ENCODE results near the gene ARHGEF16. TPM values are rescaled to one million over a fixed set of nuclear protein-coding genes. Genes with fewer than 3 reads are reported as not detected.

Gene ARHGEF16
- total and polyA plus RNA-seq, 9 donors: 0.13 to 8.4 (median 1.7) TPM

DNA sequence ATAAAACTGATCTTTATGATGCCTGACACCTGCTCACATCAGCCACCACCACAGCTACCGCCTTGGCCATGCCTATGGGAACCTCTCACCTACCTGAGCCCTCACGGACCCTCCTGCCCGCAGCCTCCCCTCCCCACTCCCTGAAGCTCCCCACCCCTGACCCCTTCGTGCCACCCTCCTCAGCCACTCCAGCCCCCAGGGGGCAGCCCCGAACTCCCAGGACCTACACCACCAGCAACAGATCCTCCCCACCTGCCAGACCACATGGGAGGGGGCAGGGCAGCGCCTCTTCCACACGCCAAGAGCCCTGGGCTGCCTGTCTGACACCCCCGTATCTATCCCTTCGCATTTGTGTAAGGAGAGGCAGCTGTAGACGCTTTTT is 14.2 kb upstream of the ARHGEF16 start:
- Histone ChIP-seq H3K36me3 (no peaks in the 10 kb centered on the region), H3K4me1 (ENCODE audit: insufficient read depth) (no peaks in the 10 kb centered on the region), H3K27ac (no peak overlapping the region), H3K27me3 (no peaks in the 10 kb centered on the region), H3K9me3 (no peaks in the 10 kb centered on the region), H3K4me3 (no peak overlapping the region)
- WGBS, 3 donors: 44 to 58% (median 52%) methylated on average over 10 of the region's 10 CpGs
- no peak for DNase-seq
- TF ChIP-seq POLR2A (IDR thresholded peaks at IDR 0.05) (no peak), EP300 (IDR thresholded peaks at IDR 0.05) (no peak)
- TF ChIP-seq, protein P1, sequence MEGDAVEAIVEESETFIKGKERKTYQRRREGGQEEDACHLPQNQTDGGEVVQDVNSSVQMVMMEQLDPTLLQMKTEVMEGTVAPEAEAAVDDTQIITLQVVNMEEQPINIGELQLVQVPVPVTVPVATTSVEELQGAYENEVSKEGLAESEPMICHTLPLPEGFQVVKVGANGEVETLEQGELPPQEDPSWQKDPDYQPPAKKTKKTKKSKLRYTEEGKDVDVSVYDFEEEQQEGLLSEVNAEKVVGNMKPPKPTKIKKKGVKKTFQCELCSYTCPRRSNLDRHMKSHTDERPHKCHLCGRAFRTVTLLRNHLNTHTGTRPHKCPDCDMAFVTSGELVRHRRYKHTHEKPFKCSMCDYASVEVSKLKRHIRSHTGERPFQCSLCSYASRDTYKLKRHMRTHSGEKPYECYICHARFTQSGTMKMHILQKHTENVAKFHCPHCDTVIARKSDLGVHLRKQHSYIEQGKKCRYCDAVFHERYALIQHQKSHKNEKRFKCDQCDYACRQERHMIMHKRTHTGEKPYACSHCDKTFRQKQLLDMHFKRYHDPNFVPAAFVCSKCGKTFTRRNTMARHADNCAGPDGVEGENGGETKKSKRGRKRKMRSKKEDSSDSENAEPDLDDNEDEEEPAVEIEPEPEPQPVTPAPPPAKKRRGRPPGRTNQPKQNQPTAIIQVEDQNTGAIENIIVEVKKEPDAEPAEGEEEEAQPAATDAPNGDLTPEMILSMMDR (IDR thresholded peaks at IDR 0.05): no peak
- intact Hi-C loops (cut with DNase I): no loop called here

DNA sequence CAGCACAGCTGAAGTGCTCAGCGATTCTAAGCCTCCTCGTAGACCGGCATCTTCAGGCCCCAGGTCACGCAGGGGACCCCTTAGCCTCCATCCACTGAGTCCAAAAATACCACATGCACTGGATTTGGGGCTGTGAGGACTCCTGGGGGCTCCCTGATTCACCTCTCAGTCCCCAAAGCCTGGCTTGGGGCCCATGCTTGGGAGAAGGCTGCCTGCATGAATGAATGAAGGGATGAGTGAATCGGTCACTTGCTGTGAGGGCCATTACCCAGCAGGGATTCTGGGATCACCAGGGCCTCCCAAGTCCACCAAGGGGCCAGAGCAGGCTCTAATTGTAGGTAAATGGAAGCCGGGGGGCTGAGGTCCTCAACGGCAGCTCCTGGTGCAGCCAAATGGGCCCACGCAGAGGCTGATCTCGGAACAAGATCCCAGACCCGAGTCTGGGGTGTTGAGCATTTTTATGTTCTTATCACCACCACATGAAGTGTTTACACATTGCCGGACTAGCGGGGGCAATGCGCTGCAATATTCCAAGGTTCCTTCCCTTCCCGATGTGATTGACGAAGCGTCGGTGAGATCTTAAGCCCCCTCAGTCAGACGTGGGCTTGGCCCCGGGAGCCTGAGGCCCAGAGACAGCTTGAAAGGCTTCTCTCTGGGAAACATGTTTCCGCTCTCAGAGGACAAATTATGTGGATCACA is 13.6 kb upstream of the ARHGEF16 start:
- H3K4me1 ChIP-seq (ENCODE audit: insufficient read depth): no peaks in the 10 kb centered on the region
- intact Hi-C loops (cut with DNase I): no loop called here
- no peak for TF ChIP-seq POLR2A (IDR thresholded peaks at IDR 0.05)
- TF ChIP-seq, protein P1 (IDR thresholded peaks at IDR 0.05): no peak
- TF ChIP-seq EP300 (IDR thresholded peaks at IDR 0.05): no peak

DNA sequence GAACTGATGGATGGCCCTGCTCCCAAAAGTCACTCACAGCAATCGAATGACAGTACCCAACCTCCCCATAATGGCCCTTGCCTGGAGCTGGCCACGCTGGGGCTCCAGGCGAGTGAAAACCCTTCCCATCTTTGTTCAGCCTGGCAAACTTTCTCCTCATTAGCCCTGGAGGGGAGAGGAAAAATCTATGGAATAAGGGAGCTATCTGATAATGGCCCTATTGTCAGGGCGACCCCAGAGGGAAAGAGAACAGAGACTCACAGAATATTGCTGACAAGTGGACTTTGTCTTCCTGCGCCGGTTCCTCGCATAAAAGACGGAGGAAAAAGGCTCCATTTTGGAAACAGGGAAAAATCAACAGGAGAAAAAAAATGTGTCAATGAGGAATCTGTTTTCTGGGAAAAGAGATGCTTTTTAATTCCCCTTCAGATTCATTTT is 13.0 kb upstream of the ARHGEF16 start:
- TF ChIP-seq EP300 (IDR thresholded peaks at IDR 0.05) (no peak), POLR2A (IDR thresholded peaks at IDR 0.05) (no peak)
- TF ChIP-seq, protein P1 (IDR thresholded peaks at IDR 0.05): no peak
- Histone ChIP-seq H3K27me3 (no peaks in the 10 kb centered on the region), H3K4me1 (ENCODE audit: insufficient read depth) (no peaks in the 10 kb centered on the region), H3K4me3 (no peak overlapping the region), H3K27ac (no peak overlapping the region), H3K36me3 (no peaks in the 10 kb centered on the region), H3K9me3 (no peaks in the 10 kb centered on the region)
- DNase-seq: no peak
- 75 to 80% (median 76%) methylated on average over 8 of the region's 8 CpGs for WGBS, 3 donors
- intact Hi-C loops (cut with DNase I): no loop called here

More for the DNA sequence above, 13.6 kb upstream of the ARHGEF16 start:
- WGBS, 3 donors: 55 to 60% (median 58%) methylated on average over 20 of the region's 20 CpGs
- DNase-seq: no peak
- Histone ChIP-seq H3K36me3 (no peaks in the 10 kb centered on the region), H3K4me3 (no peak overlapping the region), H3K27ac (no peak overlapping the region), H3K27me3 (no peaks in the 10 kb centered on the region), H3K9me3 (no peaks in the 10 kb centered on the region)

DNA sequence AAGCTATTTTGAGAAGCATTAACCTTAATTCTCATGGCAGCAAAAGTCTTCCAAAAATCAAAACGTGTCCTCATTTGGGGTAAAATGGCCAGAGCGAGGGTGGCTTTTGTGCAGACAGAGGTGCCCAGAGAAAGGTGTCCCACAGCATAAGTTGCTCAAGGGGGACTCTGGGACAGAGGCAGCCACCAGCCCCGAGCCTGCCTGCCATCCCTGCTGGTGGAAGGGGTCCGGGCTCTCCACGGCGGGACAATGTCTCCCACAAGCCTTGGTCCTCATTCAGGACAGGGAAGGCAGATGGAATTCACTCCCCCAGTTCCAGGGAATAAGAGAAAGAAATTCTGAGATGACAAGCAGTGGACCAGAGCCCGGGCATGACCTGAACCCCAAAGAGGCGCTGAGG is 12.6 kb upstream of the ARHGEF16 start:
- DNase-seq: no peak
- Histone ChIP-seq H3K4me1 (ENCODE audit: insufficient read depth) (no peaks in the 10 kb centered on the region), H3K27ac (no peak overlapping the region), H3K9me3 (no peaks in the 10 kb centered on the region), H3K36me3 (no peaks in the 10 kb centered on the region), H3K27me3 (no peaks in the 10 kb centered on the region), H3K4me3 (no peak overlapping the region)
- no peak for TF ChIP-seq EP300 (IDR thresholded peaks at IDR 0.05)
- no peak for TF ChIP-seq POLR2A (IDR thresholded peaks at IDR 0.05)
- TF ChIP-seq, protein P1 (IDR thresholded peaks at IDR 0.05): no peak
- WGBS, 3 donors: 73 to 81% (median 73%) methylated on average over 8 of the region's 8 CpGs
- intact Hi-C loops (cut with DNase I): no loop called here
